Activated CD4-positive, alpha-beta T cell treated with anti-CD3 and anti-CD28 coated beads, Interleukin-2, amount 50 U/mL, for 16 hours (primary cell): Measurements from ENCODE around the gene JMJD6.
A peak's percentile ranks its signal among the peaks of the same experiment; 100 is the strongest.

Experiments used
- DNase-seq: peaks from one replicate; pipeline ENCODE4 v3.0.0-alpha.2; 2020

Gene JMJD6

GRCh38 chr17:76678330-76678729 is 48.1 kb downstream of the JMJD6 start:
- peak; percentile 17 for DNase-seq

GRCh38 chr17:76677406-76677805 is 49.0 kb downstream of the JMJD6 start:
- DNase-seq = no peak

GRCh38 chr17:76676629-76677028 is 49.8 kb downstream of the JMJD6 start:
- DNase-seq = no peak

GRCh38 chr17:76675648-76676047 is 50.8 kb downstream of the JMJD6 start:
- DNase-seq = no peak

GRCh38 chr17:76674600-76674999 is 51.8 kb downstream of the JMJD6 start:
- DNase-seq = no peak

- no peak for DNase-seq
Measured at GRCh38 chr17:76673729-76674128, 52.7 kb downstream of the JMJD6 start.

- DNase-seq = no peak
Measured at GRCh38 chr17:76672892-76673291, 53.5 kb downstream of the JMJD6 start.

- no peak for DNase-seq
Measured at GRCh38 chr17:76672270-76672851, 54.0 kb downstream of the JMJD6 start.

- no peak for DNase-seq
Measured at GRCh38 chr17:76671912-76672262, 54.5 kb downstream of the JMJD6 start.

- DNase-seq = peak; percentile 100
Measured at GRCh38 chr17:76671123-76671911, 55.1 kb downstream of the JMJD6 start.

GRCh38 chr17:76670718-76671122 is 55.7 kb downstream of the JMJD6 start:
- DNase-seq = no peak

- DNase-seq = no peak
Measured at GRCh38 chr17:76670020-76670717, 56.2 kb downstream of the JMJD6 start.
